HFF-Myc (cell line): Measurements from ENCODE around the gene PDK2.
A peak's percentile ranks its signal among the peaks of the same experiment; 100 is the strongest.

Source experiments
- DNase-seq: peaks from one replicate; pipeline ENCODE4 v3.0.0-alpha.2; 2011; ENCODE audit warnings: low read depth; ENCODE audit errors: extremely low read depth
- H3K4me3 ChIP-seq: replicated peaks from 2 replicates; pipeline ENCODE4 v1.5.1; 2011; ENCODE audit warnings: low read depth, mild to moderate bottlenecking, control low read depth, low read length
- TF ChIP-seq, protein P1 (sequence below): IDR thresholded peaks from 2 replicates; pipeline ENCODE4 v1.5.1; 2012; ENCODE audit warnings: mild to moderate bottlenecking, low read depth, low read length, control low read depth; ENCODE audit errors: missing control alignments

The PDK2 gene

DNA sequence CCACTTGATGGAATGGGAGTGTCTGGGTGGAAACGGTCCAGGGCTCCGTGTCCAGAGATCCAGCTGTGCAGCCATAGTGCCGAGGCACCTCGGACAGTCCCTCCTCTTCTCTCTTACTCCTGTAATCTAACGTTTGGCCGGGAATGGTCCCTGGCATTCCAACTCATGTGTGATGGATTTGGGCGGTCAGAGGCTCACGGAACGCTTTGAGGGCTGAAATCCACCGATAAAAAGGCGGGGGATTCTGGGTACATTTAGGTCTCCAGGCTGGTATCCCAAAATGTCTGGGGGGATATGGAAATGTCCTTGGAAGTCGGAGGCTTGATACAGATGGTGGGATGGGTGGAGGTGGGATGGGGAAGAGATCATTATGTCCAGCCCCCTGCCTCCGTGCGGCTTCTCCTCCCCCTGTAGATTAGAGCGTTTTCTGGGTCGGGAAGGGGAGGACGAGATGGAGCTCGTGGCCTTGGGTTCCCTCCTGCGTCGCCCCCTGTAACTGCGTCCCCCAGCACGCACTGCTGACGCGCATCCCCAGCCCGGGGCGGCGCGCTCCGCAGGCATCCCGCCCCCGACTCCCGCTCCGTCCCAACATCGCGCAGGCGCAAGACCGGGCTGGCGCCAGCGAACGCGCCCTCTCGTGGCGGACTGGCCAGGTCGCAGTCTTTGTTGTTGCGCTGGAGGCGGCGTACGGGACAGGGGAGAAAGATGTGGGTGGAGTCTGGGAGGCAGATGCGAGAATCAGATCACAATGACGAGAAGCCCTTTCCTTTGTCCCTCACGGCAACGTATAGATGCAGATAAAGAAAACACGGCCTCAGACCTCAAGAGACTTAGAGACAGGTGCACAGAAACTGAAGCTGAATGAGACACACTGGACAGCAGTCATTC lies 66.1 kb downstream of the PDK2 start:
- H3K4me3 ChIP-seq: peak overlapping the region; percentile 57
- DNase-seq: peak; percentile 80
- TF ChIP-seq, protein P1, sequence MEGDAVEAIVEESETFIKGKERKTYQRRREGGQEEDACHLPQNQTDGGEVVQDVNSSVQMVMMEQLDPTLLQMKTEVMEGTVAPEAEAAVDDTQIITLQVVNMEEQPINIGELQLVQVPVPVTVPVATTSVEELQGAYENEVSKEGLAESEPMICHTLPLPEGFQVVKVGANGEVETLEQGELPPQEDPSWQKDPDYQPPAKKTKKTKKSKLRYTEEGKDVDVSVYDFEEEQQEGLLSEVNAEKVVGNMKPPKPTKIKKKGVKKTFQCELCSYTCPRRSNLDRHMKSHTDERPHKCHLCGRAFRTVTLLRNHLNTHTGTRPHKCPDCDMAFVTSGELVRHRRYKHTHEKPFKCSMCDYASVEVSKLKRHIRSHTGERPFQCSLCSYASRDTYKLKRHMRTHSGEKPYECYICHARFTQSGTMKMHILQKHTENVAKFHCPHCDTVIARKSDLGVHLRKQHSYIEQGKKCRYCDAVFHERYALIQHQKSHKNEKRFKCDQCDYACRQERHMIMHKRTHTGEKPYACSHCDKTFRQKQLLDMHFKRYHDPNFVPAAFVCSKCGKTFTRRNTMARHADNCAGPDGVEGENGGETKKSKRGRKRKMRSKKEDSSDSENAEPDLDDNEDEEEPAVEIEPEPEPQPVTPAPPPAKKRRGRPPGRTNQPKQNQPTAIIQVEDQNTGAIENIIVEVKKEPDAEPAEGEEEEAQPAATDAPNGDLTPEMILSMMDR: peak; percentile 92
